SK-N-SH (cell line): ENCODE results near the gene LRRC59. TPM values are rescaled to one million over a fixed set of nuclear protein-coding genes. Genes with fewer than 3 reads are reported as not detected.

Source experiments
- CTCF ChIA-PET: fragments of 300-600, 350-600 bp; formaldehyde crosslinking; extraction: SDS; loops from one replicate; lab custom pipeline; 2021; lab: Yijun Ruan, JAX
- POLR2A ChIA-PET: fragments of 350-600 bp; sonication (Branson Sonifier 250); formaldehyde crosslinking; extraction: SDS; loops from one replicate; lab custom pipeline; 2020; ENCODE audit warnings: antibody characterized with exemption, inconsistent platforms; lab: Yijun Ruan, JAX
- DNase-seq: peaks from one replicate; pipeline ENCODE4 v3.0.0; 2012
- H2AFZ ChIP-seq: fragments of 200-600 bp; sonication (generic); 2 replicates; pipeline ENCODE4 v1.8.1; 2016; ENCODE audit warnings: antibody characterized with exemption, mild to moderate bottlenecking, low read depth
- H3F3A ChIP-seq: fragments of 200-600 bp; sonication (generic); replicated peaks from 2 replicates; pipeline ENCODE3; 2016; ENCODE audit warnings: antibody characterized with exemption, mild to moderate bottlenecking; ENCODE audit not compliant: insufficient read depth
- H3K27ac ChIP-seq, 2 experiments: fragments of 200-500 bp in 1 of 2; fragments of 200-600 bp in 1 of 2; sonication (Bioruptor generic) in 1 of 2; sonication (generic), shearing (Covaris generic) in 1 of 2; 2 replicates each; pipeline versions ENCODE4 v1.5.1 to v1.6.1; 2014 to 2016; ENCODE audit warnings: low read depth in 2 of 2, inconsistent platforms in 1 of 2, low read length in 1 of 2, mild to moderate bottlenecking in 1 of 2, mixed read lengths in 1 of 2
- H3K27me3 ChIP-seq: fragments of 200-600 bp; sonication (generic), shearing (Covaris generic); 2 replicates; pipeline ENCODE4 v1.6.1; 2016; ENCODE audit warnings: mixed run types; ENCODE audit not compliant: insufficient read depth
- H3K36me3 ChIP-seq, 2 experiments: fragments of 200-500 bp in 1 of 2; fragments of 200-600 bp in 1 of 2; sonication (Bioruptor generic) in 1 of 2; sonication (generic) in 1 of 2; replicated peaks in 1 of 2; 2 replicates each; pipeline versions ENCODE3 to v1.5.1; 2014 to 2016; ENCODE audit warnings: low read length in 1 of 2, mild to moderate bottlenecking in 1 of 2; ENCODE audit not compliant: insufficient read depth in 2 of 2, control insufficient read depth in 1 of 2
- H3K4me1 ChIP-seq, 2 experiments: fragments of 200-500 bp in 1 of 2; fragments of 200-600 bp in 1 of 2; sonication (Bioruptor generic) in 1 of 2; sonication (generic), shearing (Covaris generic) in 1 of 2; 2 replicates each; pipeline versions ENCODE4 v1.5.1 to v1.6.1; 2014 to 2016; ENCODE audit warnings: low read depth in 1 of 2, low read length in 1 of 2, mixed run types in 1 of 2; ENCODE audit not compliant: insufficient read depth in 2 of 2, control insufficient read depth in 1 of 2
- H3K4me2 ChIP-seq: fragments of 200-600 bp; sonication (generic), shearing (Covaris generic); 2 replicates; pipeline ENCODE4 v1.6.1; 2017; ENCODE audit warnings: mixed run types
- H3K4me3 ChIP-seq, 2 experiments: fragments of 200-500 bp in 1 of 2; fragments of 200-600 bp in 1 of 2; sonication (Bioruptor generic) in 1 of 2; sonication (generic), shearing (Covaris generic) in 1 of 2; 2 replicates each; pipeline versions ENCODE4 v1.5.1 to v1.8.1; 2014 to 2016; ENCODE audit warnings: low read depth in 2 of 2, inconsistent platforms in 1 of 2, low read length in 1 of 2, mild to moderate bottlenecking in 1 of 2, mixed read lengths in 1 of 2, moderate library complexity in 1 of 2
- H3K79me2 ChIP-seq: fragments of 200-600 bp; sonication (generic); 2 replicates; pipeline ENCODE4 v1.8.1; 2017; ENCODE audit warnings: mild to moderate bottlenecking; ENCODE audit not compliant: insufficient read depth
- H3K9ac ChIP-seq: fragments of 200-600 bp; sonication (generic); 2 replicates; pipeline ENCODE4 v1.6.1; 2017; ENCODE audit warnings: mixed run types
- H3K9me2 ChIP-seq: fragments of 200-600 bp; sonication (generic); 2 replicates; pipeline ENCODE4 v1.6.1; 2017; ENCODE audit warnings: mixed run types
- H3K9me3 ChIP-seq: fragments of 200-600 bp; sonication (generic); 2 replicates; pipeline ENCODE4 v1.6.1; 2017; ENCODE audit warnings: mixed run types, mild to moderate bottlenecking, moderate library complexity
- H4K20me1 ChIP-seq: fragments of 200-600 bp; sonication (generic); 2 replicates; pipeline ENCODE4 v1.6.1; 2017; ENCODE audit warnings: mild to moderate bottlenecking, mixed run types; ENCODE audit not compliant: insufficient read depth
- CHD2 ChIP-seq: fragments of 150-350 bp; IDR thresholded peaks from 2 replicates; pipeline ENCODE4 v1.6.1; 2018; ENCODE audit warnings: low read length; ENCODE audit not compliant: partially characterized antibody
- ELF1 ChIP-seq: IDR thresholded peaks from 2 replicates; pipeline ENCODE4 v1.4.0; 2012
- EZH2phosphoT487 ChIP-seq: fragments of 200-600 bp; sonication (generic); IDR thresholded peaks from 2 replicates; pipeline ENCODE4 v1.6.1; 2017; ENCODE audit warnings: low read depth, mixed run types, mild to moderate bottlenecking, antibody characterized with exemption, moderate library complexity, borderline replicate concordance
- FOXJ3 ChIP-seq: sonication (generic); formaldehyde crosslinking; IDR thresholded peaks from 2 replicates; pipeline ENCODE4 v1.5.1; 2020; ENCODE audit warnings: mild to moderate bottlenecking, missing genetic modification reagents
- GABPA ChIP-seq: IDR thresholded peaks from 2 replicates; pipeline ENCODE4 v1.4.0; 2012; ENCODE audit warnings: low read depth, mild to moderate bottlenecking
- GATA2 ChIP-seq: sonication (generic); formaldehyde crosslinking; IDR thresholded peaks from 2 replicates; pipeline ENCODE4 v1.5.0; 2020; ENCODE audit warnings: mild to moderate bottlenecking, missing genetic modification reagents
- JUND ChIP-seq: IDR thresholded peaks from 2 replicates; pipeline ENCODE4 v1.4.0; 2012
- MEF2A ChIP-seq: IDR thresholded peaks from 2 replicates; pipeline ENCODE4 v1.4.0; 2012; ENCODE audit warnings: low read depth, borderline replicate concordance
- NRF1 ChIP-seq: IDR thresholded peaks from 2 replicates; pipeline ENCODE4 v1.6.1; 2012; ENCODE audit warnings: low read depth, mild to moderate bottlenecking, low read length
- POLR2AphosphoS5 ChIP-seq: IDR thresholded peaks from 2 replicates; pipeline ENCODE4 v1.6.1; 2012; ENCODE audit warnings: low read depth, low read length
- RFX5 ChIP-seq: IDR thresholded peaks from 2 replicates; pipeline ENCODE4 v1.6.1; 2012; ENCODE audit warnings: mild to moderate bottlenecking, improper control_type of control experiment, low read length
- SMC3 ChIP-seq: IDR thresholded peaks from 2 replicates; pipeline ENCODE4 v1.6.1; 2012; ENCODE audit warnings: low read depth, low read length, improper control_type of control experiment
- TAF1 ChIP-seq: IDR thresholded peaks from 2 replicates; pipeline ENCODE4 v1.6.1; 2012; ENCODE audit warnings: low read depth, mild to moderate bottlenecking, low read length, moderate library complexity, borderline replicate concordance
- TCF12 ChIP-seq: IDR thresholded peaks from 2 replicates; pipeline ENCODE4 v1.4.0; 2012
- TEAD4 ChIP-seq: IDR thresholded peaks from 2 replicates; pipeline ENCODE4 v1.4.0; 2012; ENCODE audit warnings: mild to moderate bottlenecking, borderline replicate concordance; ENCODE audit not compliant: insufficient read depth
- WGBS: methylation state at CpG from one replicate; pipeline ENCODE4 v1.1.6; 2017; ENCODE audit warnings: low lambda C conversion rate; 5-methylcytosine and 5-hydroxymethylcytosine counted together
- polyA plus RNA-seq, 3 experiments: library from polyadenylated mRNA; depleted of rRNA; stranded (reverse); fragments of >200 nt; gene quantifications; 2 replicates each; pipeline ENCODE4 v1.2.3, GENCODE V29; 2012
- TF ChIP-seq, protein P1 (sequence below): fragments of 150-350 bp; IDR thresholded peaks from 2 replicates; pipeline ENCODE4 v1.6.1; 2016; ENCODE audit warnings: mild to moderate bottlenecking, low read depth, low read length
- TF ChIP-seq, protein P2 (sequence below): IDR thresholded peaks from 2 replicates; pipeline ENCODE4; 2012

Gene LRRC59
- polyA plus RNA-seq, 1 of the 3 experiments (the other 2 are of a cell fraction): 137 TPM

DNA sequence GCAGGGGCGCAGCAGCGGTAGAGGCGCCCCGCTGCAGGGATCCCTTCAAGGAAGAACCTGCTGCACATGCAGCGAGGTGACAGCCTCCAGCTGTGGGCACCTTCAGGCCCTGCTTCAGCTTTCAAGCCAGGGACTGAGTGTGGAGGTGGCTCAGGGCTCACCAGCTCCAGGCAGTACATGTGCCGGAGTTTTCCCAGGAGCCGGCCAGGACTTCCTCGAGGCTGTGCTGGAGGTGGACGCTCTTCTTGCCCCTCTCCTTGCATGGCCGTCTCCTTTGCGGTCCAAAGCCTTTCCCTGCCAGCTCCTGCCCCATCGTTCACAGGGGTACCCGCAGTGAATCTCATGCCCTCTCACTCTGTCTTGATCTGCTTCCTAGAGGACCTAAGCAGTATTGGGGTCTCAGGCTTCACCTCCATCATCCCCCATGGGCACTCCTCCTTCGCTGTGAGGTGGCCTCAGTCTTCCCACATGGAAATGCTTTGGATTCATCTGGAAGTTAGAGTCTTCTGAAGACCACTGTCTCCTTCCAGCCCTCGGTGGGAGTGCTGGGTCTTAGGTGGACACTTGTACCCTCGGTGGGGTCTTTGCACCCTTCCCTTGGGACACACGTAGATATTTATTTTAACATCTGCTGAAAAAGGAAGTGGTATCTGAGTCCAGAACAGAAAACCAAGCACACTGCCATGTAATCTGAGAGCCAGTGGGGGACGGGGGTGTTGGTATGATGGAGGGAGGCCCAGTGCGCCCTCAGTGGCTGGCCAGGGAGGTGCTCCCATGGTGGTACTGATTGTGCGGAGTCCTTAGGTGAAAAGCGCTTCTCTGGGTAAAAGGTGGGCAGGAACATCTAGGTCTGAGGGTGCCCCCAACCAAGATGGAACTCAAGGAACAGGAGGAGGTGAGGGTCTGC, 44.4 kb downstream of the LRRC59 start:
- no peak overlapping the region for H3K4me3 ChIP-seq
- no peak overlapping the region for H3K4me2 ChIP-seq
- TF ChIP-seq RFX5: no peak
- TF ChIP-seq, protein P1, sequence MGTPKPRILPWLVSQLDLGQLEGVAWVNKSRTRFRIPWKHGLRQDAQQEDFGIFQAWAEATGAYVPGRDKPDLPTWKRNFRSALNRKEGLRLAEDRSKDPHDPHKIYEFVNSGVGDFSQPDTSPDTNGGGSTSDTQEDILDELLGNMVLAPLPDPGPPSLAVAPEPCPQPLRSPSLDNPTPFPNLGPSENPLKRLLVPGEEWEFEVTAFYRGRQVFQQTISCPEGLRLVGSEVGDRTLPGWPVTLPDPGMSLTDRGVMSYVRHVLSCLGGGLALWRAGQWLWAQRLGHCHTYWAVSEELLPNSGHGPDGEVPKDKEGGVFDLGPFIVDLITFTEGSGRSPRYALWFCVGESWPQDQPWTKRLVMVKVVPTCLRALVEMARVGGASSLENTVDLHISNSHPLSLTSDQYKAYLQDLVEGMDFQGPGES: no peak
- TF ChIP-seq GATA2 (CRISPR knock-in tag): no peak
- TF ChIP-seq JUND: no peak
- TF ChIP-seq CHD2: no peak
- TF ChIP-seq, protein P2, sequence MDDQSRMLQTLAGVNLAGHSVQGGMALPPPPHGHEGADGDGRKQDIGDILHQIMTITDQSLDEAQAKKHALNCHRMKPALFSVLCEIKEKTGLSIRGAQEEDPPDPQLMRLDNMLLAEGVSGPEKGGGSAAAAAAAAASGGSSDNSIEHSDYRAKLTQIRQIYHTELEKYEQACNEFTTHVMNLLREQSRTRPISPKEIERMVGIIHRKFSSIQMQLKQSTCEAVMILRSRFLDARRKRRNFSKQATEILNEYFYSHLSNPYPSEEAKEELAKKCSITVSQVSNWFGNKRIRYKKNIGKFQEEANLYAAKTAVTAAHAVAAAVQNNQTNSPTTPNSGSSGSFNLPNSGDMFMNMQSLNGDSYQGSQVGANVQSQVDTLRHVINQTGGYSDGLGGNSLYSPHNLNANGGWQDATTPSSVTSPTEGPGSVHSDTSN: no peak
- TF ChIP-seq TCF12: no peak
- TF ChIP-seq SMC3: no peak
- no peak for TF ChIP-seq FOXJ3 (CRISPR knock-in tag)
- TF ChIP-seq POLR2AphosphoS5: no peak
- no peak for TF ChIP-seq TEAD4
- TF ChIP-seq ELF1: no peak
- TF ChIP-seq GABPA: no peak
- TF ChIP-seq MEF2A: no peak
- no peak for TF ChIP-seq NRF1
- TF ChIP-seq TAF1: no peak
- TF ChIP-seq EZH2phosphoT487: no peak
- peaks cover 5% of the 10 kb centered on the region for H3F3A ChIP-seq
- no peaks in the 10 kb centered on the region for H3K9me2 ChIP-seq
- CTCF ChIA-PET: interaction anchor here (0.8 to 2.5 kb wide), 5 partner anchors 9 to 153 kb away, joined by 3 to 24 read pairs (median 5); no protein-coding TSS in a partner anchor
- H3K9me3 ChIP-seq: no peaks in the 10 kb centered on the region
- peaks cover 43% of the 10 kb centered on the region for H3K79me2 ChIP-seq
- H3K36me3 ChIP-seq: peaks cover 33 to 40% of the 10 kb centered on the region in 2 experiments
- peaks cover 10 to 11% of the 10 kb centered on the region in 2 experiments; a peak in 3 of 4 replicates for H3K4me1 ChIP-seq
- POLR2A ChIA-PET: interaction anchor here (0.6 to 1.6 kb wide), 3 partner anchors 9 to 21 kb away, joined by 3 to 9 read pairs (median 3); partner anchors contain the start of gene EME1
- peaks cover 16% of the 10 kb centered on the region; the same call in 1 of the 2 replicates for H4K20me1 ChIP-seq
- no peaks in the 10 kb centered on the region for H3K27me3 ChIP-seq
- H3K27ac ChIP-seq: no peak overlapping the region
- DNase-seq: no peak
- no peak overlapping the region for H3K9ac ChIP-seq
- no peak overlapping the region for H2AFZ ChIP-seq
- WGBS: 90% methylated on average over 20 of the region's 21 CpGs
